SK-N-SH (cell line): Measurements from ENCODE around the gene NFATC4. TPM values are rescaled to one million over a fixed set of nuclear protein-coding genes. Genes with fewer than 3 reads are reported as not detected.

Source experiments
- CTCF ChIA-PET: fragments of 300-600, 350-600 bp; formaldehyde crosslinking; extraction: SDS; loops from one replicate; lab custom pipeline; 2021; lab: Yijun Ruan, JAX
- POLR2A ChIA-PET: fragments of 350-600 bp; sonication (Branson Sonifier 250); formaldehyde crosslinking; extraction: SDS; loops from one replicate; lab custom pipeline; 2020; ENCODE audit warnings: antibody characterized with exemption, inconsistent platforms; lab: Yijun Ruan, JAX
- DNase-seq: peaks from one replicate; pipeline ENCODE4 v3.0.0; 2012
- H2AFZ ChIP-seq: fragments of 200-600 bp; sonication (generic); 2 replicates; pipeline ENCODE4 v1.8.1; 2016; ENCODE audit warnings: antibody characterized with exemption, mild to moderate bottlenecking, low read depth
- H3F3A ChIP-seq: fragments of 200-600 bp; sonication (generic); replicated peaks from 2 replicates; pipeline ENCODE3; 2016; ENCODE audit warnings: antibody characterized with exemption, mild to moderate bottlenecking; ENCODE audit not compliant: insufficient read depth
- H3K27ac ChIP-seq, 2 experiments: fragments of 200-500 bp in 1 of 2; fragments of 200-600 bp in 1 of 2; sonication (Bioruptor generic) in 1 of 2; sonication (generic), shearing (Covaris generic) in 1 of 2; 2 replicates each; pipeline versions ENCODE4 v1.5.1 to v1.6.1; 2014 to 2016; ENCODE audit warnings: low read depth in 2 of 2, inconsistent platforms in 1 of 2, low read length in 1 of 2, mild to moderate bottlenecking in 1 of 2, mixed read lengths in 1 of 2
- H3K27me3 ChIP-seq: fragments of 200-600 bp; sonication (generic), shearing (Covaris generic); 2 replicates; pipeline ENCODE4 v1.6.1; 2016; ENCODE audit warnings: mixed run types; ENCODE audit not compliant: insufficient read depth
- H3K36me3 ChIP-seq, 2 experiments: fragments of 200-500 bp in 1 of 2; fragments of 200-600 bp in 1 of 2; sonication (Bioruptor generic) in 1 of 2; sonication (generic) in 1 of 2; replicated peaks in 1 of 2; 2 replicates each; pipeline versions ENCODE3 to v1.5.1; 2014 to 2016; ENCODE audit warnings: low read length in 1 of 2, mild to moderate bottlenecking in 1 of 2; ENCODE audit not compliant: insufficient read depth in 2 of 2, control insufficient read depth in 1 of 2
- H3K4me1 ChIP-seq, 2 experiments: fragments of 200-500 bp in 1 of 2; fragments of 200-600 bp in 1 of 2; sonication (Bioruptor generic) in 1 of 2; sonication (generic), shearing (Covaris generic) in 1 of 2; 2 replicates each; pipeline versions ENCODE4 v1.5.1 to v1.6.1; 2014 to 2016; ENCODE audit warnings: low read depth in 1 of 2, low read length in 1 of 2, mixed run types in 1 of 2; ENCODE audit not compliant: insufficient read depth in 2 of 2, control insufficient read depth in 1 of 2
- H3K4me2 ChIP-seq: fragments of 200-600 bp; sonication (generic), shearing (Covaris generic); 2 replicates; pipeline ENCODE4 v1.6.1; 2017; ENCODE audit warnings: mixed run types
- H3K4me3 ChIP-seq, 2 experiments: fragments of 200-500 bp in 1 of 2; fragments of 200-600 bp in 1 of 2; sonication (Bioruptor generic) in 1 of 2; sonication (generic), shearing (Covaris generic) in 1 of 2; 2 replicates each; pipeline versions ENCODE4 v1.5.1 to v1.8.1; 2014 to 2016; ENCODE audit warnings: low read depth in 2 of 2, inconsistent platforms in 1 of 2, low read length in 1 of 2, mild to moderate bottlenecking in 1 of 2, mixed read lengths in 1 of 2, moderate library complexity in 1 of 2
- H3K79me2 ChIP-seq: fragments of 200-600 bp; sonication (generic); 2 replicates; pipeline ENCODE4 v1.8.1; 2017; ENCODE audit warnings: mild to moderate bottlenecking; ENCODE audit not compliant: insufficient read depth
- H3K9ac ChIP-seq: fragments of 200-600 bp; sonication (generic); 2 replicates; pipeline ENCODE4 v1.6.1; 2017; ENCODE audit warnings: mixed run types
- H3K9me2 ChIP-seq: fragments of 200-600 bp; sonication (generic); 2 replicates; pipeline ENCODE4 v1.6.1; 2017; ENCODE audit warnings: mixed run types
- H3K9me3 ChIP-seq: fragments of 200-600 bp; sonication (generic); 2 replicates; pipeline ENCODE4 v1.6.1; 2017; ENCODE audit warnings: mixed run types, mild to moderate bottlenecking, moderate library complexity
- H4K20me1 ChIP-seq: fragments of 200-600 bp; sonication (generic); 2 replicates; pipeline ENCODE4 v1.6.1; 2017; ENCODE audit warnings: mild to moderate bottlenecking, mixed run types; ENCODE audit not compliant: insufficient read depth
- GATA2 ChIP-seq: sonication (generic); formaldehyde crosslinking; IDR thresholded peaks from 2 replicates; pipeline ENCODE4 v1.5.0; 2020; ENCODE audit warnings: mild to moderate bottlenecking, missing genetic modification reagents
- JUND ChIP-seq: IDR thresholded peaks from 2 replicates; pipeline ENCODE4 v1.4.0; 2012
- MXI1 ChIP-seq: IDR thresholded peaks from 2 replicates; pipeline ENCODE4 v1.6.1; 2012; ENCODE audit warnings: mild to moderate bottlenecking, low read depth, low read length, improper control_type of control experiment
- NRF1 ChIP-seq: IDR thresholded peaks from 2 replicates; pipeline ENCODE4 v1.6.1; 2012; ENCODE audit warnings: low read depth, mild to moderate bottlenecking, low read length
- POLR2AphosphoS5 ChIP-seq: IDR thresholded peaks from 2 replicates; pipeline ENCODE4 v1.6.1; 2012; ENCODE audit warnings: low read depth, low read length
- WGBS: methylation state at CpG from one replicate; pipeline ENCODE4 v1.1.6; 2017; ENCODE audit warnings: low lambda C conversion rate; 5-methylcytosine and 5-hydroxymethylcytosine counted together
- polyA plus RNA-seq, 3 experiments: library from polyadenylated mRNA; depleted of rRNA; stranded (reverse); fragments of >200 nt; gene quantifications; 2 replicates each; pipeline ENCODE4 v1.2.3, GENCODE V29; 2012
- TF ChIP-seq, protein P1 (sequence below): IDR thresholded peaks from 2 replicates; pipeline ENCODE4 v1.4.0; 2012; ENCODE audit warnings: low read depth, borderline replicate concordance

NFATC4 gene
- polyA plus RNA-seq, 1 of the 3 experiments (the other 2 are of a cell fraction): 25.3 TPM

DNA sequence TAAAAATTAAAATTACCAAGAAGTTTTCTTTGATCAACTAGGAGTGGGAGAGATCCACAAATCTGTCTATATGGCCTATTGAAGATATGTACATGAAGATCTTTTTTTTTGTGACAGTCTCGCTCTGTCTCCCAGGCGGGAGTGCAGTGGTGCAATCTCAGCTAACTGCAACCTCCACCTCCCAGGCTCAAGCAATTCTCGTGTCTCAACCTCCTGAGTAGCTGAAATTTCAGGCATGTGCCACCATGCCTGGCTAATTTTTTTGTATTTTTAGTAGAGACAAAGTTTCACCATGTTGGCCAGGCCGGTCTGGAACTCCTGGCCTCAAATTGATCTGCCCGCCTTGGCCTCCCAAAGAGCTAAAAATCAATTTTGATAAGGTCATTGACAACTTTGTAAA lies 4.6 kb upstream of the NFATC4 start:
- ChIA-PET POLR2A (interaction anchor here (1.5 kb wide), 1 partner anchor 68 kb away, joined by 3 read pairs; no protein-coding TSS in a partner anchor), CTCF (interaction anchor here (0.8 to 8.5 kb wide), 6 partner anchors 26 to 73 kb away, joined by 3 to 77 read pairs (median 14); partner anchors contain the start of genes ADCY4 and KHNYN)
- WGBS: 83% methylated on average over 5 of the region's 5 CpGs
- no peak overlapping the region for H3K9ac ChIP-seq
- no peak overlapping the region for H2AFZ ChIP-seq
- H3K9me3 ChIP-seq: no peaks in the 10 kb centered on the region
- no peak for DNase-seq
- no peaks in the 10 kb centered on the region for H4K20me1 ChIP-seq
- no peaks in the 10 kb centered on the region for H3K9me2 ChIP-seq
- no peak overlapping the region for H3K4me3 ChIP-seq
- no peaks in the 10 kb centered on the region for H3K79me2 ChIP-seq
- H3K36me3 ChIP-seq: no peaks in the 10 kb centered on the region
- H3K27ac ChIP-seq: no peak overlapping the region
- peaks cover 23% of the 10 kb centered on the region for H3F3A ChIP-seq
- H3K27me3 ChIP-seq: peaks cover 4% of the 10 kb centered on the region; the same call in 1 of the 2 replicates
- TF ChIP-seq JUND: no peak
- no peak for TF ChIP-seq GATA2 (CRISPR knock-in tag)
- TF ChIP-seq POLR2AphosphoS5: no peak
- TF ChIP-seq, protein P1, sequence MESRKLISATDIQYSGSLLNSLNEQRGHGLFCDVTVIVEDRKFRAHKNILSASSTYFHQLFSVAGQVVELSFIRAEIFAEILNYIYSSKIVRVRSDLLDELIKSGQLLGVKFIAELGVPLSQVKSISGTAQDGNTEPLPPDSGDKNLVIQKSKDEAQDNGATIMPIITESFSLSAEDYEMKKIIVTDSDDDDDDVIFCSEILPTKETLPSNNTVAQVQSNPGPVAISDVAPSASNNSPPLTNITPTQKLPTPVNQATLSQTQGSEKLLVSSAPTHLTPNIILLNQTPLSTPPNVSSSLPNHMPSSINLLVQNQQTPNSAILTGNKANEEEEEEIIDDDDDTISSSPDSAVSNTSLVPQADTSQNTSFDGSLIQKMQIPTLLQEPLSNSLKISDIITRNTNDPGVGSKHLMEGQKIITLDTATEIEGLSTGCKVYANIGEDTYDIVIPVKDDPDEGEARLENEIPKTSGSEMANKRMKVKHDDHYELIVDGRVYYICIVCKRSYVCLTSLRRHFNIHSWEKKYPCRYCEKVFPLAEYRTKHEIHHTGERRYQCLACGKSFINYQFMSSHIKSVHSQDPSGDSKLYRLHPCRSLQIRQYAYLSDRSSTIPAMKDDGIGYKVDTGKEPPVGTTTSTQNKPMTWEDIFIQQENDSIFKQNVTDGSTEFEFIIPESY: no peak
- no peak for TF ChIP-seq MXI1
- H3K4me1 ChIP-seq: peaks cover 11 to 17% of the 10 kb centered on the region in 2 experiments; a peak in 3 of 4 replicates
- no peak overlapping the region for H3K4me2 ChIP-seq

DNA sequence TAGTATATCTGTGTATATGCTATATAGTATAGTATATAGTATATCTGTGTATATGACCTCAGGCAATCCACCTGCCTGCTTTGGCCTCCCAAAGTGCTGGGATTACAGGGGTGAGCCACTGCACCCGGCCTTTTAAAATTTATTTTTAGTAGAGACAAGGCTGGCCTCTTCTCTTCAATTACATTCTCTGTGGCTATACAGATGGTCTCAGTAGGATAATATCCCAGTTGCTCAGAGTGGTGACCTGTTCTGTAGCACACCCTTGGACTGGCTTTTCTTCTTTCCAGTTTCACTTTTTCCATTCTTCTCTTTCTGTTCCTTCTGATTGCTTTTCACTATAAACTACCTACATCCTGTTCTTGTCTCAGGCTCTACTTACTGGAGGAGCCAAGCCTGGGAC lies 3.1 kb upstream of the NFATC4 start:
- H3K4me3 ChIP-seq: no peak overlapping the region
- DNase-seq: no peak
- H3K9me3 ChIP-seq: no peaks in the 10 kb centered on the region
- ChIA-PET CTCF (interaction anchor here (0.8 to 2.4 kb wide), 28 partner anchors 8 to 127 kb away, joined by 3 to 275 read pairs (median 12); partner anchors contain the start of genes CBLN3, CIDEB, KHNYN and LTB4R2), POLR2A (interaction anchor here (2.3 kb wide), 1 partner anchor 66 kb away, joined by 37 read pairs; the partner anchor contains the start of genes CBLN3 and KHNYN)
- no peaks in the 10 kb centered on the region for H3K79me2 ChIP-seq
- H3K36me3 ChIP-seq: no peaks in the 10 kb centered on the region
- peak overlapping the region; percentile 18; the same call in 1 of the 2 replicates for H2AFZ ChIP-seq
- H3K9me2 ChIP-seq: no peaks in the 10 kb centered on the region
- H3K9ac ChIP-seq: no peak overlapping the region
- TF ChIP-seq NRF1: no peak
- 86% methylated on average over 1 of the region's 1 CpG for WGBS
- no peaks in the 10 kb centered on the region for H4K20me1 ChIP-seq
- H3F3A ChIP-seq: peaks cover 23% of the 10 kb centered on the region
- H3K27me3 ChIP-seq: no peaks in the 10 kb centered on the region; the same call in 1 of the 2 replicates
- H3K4me1 ChIP-seq: peaks cover 14 to 25% of the 10 kb centered on the region in 2 experiments; a peak in 3 of 4 replicates
- H3K4me2 ChIP-seq: peak overlapping the region; percentile 100; the same call in 1 of the 2 replicates
- peak overlapping the region; percentile 93 to 99; a peak in 3 of 4 replicates for H3K27ac ChIP-seq
